Measurements from ENCODE around the gene CASQ2. TPM values are rescaled to one million over a fixed set of nuclear protein-coding genes. Genes with fewer than 3 reads are reported as not detected.

Gene CASQ2
- total and polyA plus RNA-seq, 4 experiments from 2014 or later = not detected

- H3K27me3 ChIP-seq (ENCODE audit: insufficient read depth, low read length) = no peaks in the 10 kb centered on the region
- POLR2A ChIA-PET (ENCODE audit: partially characterized antibody) = no interaction called here
- H3K9me3 ChIP-seq (ENCODE audit: control insufficient read depth in 1 of 2, low read length in 2 of 2) = no peaks in the 10 kb centered on the region
- H3K4me3 ChIP-seq (ENCODE audit: low read length in 2 of 2) = no peak overlapping the region
- H3K4me1 Mint-ChIP-seq = no peaks in the 10 kb centered on the region
- peaks cover 0 to 4% (median 1%) of the 10 kb centered on the region in 8 donors for H3K9me3 Mint-ChIP-seq
- H3K4me1 ChIP-seq (ENCODE audit: insufficient read depth, low read length) = no peaks in the 10 kb centered on the region
- no peak overlapping the region for H3K4me3 Mint-ChIP-seq
- no peaks in the 10 kb centered on the region for H3K36me3 Mint-ChIP-seq
- intact Hi-C loops (cut with micrococcal nuclease) = no loop called here
- DNase-seq = no peak
- peaks cover 13 to 27% of the 10 kb centered on the region in 2 donors for H3K27me3 Mint-ChIP-seq
- CTCF ChIA-PET (ENCODE audit: partially characterized antibody) = no interaction called here
- H3K27ac ChIP-seq (ENCODE audit: low read depth, low read length) = no peak overlapping the region
- H3K27ac Mint-ChIP-seq = no peak overlapping the region
- no peaks in the 10 kb centered on the region for H3K36me3 ChIP-seq (ENCODE audit: insufficient read depth, low read length)
Measured at GRCh38 chr1:115753830-115754229, 14.7 kb downstream of the CASQ2 start.

- POLR2A ChIA-PET (ENCODE audit: partially characterized antibody) = no interaction called here
- no peaks in the 10 kb centered on the region for H3K9me3 Mint-ChIP-seq
- no peaks in the 10 kb centered on the region for H3K27me3 ChIP-seq (ENCODE audit: insufficient read depth, low read length)
- H3K27me3 Mint-ChIP-seq = peaks cover 14 to 29% of the 10 kb centered on the region in 2 donors
- no peaks in the 10 kb centered on the region for H3K9me3 ChIP-seq (ENCODE audit: control insufficient read depth in 1 of 2, low read length in 2 of 2)
- CTCF ChIA-PET (ENCODE audit: partially characterized antibody) = no interaction called here
- H3K36me3 ChIP-seq (ENCODE audit: insufficient read depth, low read length) = no peaks in the 10 kb centered on the region
- no peak overlapping the region for H3K27ac ChIP-seq (ENCODE audit: low read depth, low read length)
- no peak for DNase-seq
- no peak overlapping the region for H3K27ac Mint-ChIP-seq
- H3K36me3 Mint-ChIP-seq = no peaks in the 10 kb centered on the region
- H3K4me3 Mint-ChIP-seq = no peak overlapping the region
- intact Hi-C loops (cut with micrococcal nuclease) = no loop called here
- no peak overlapping the region for H3K4me3 ChIP-seq (ENCODE audit: low read length in 2 of 2)
- no peaks in the 10 kb centered on the region for H3K4me1 ChIP-seq (ENCODE audit: insufficient read depth, low read length)
- no peaks in the 10 kb centered on the region for H3K4me1 Mint-ChIP-seq
Measured at GRCh38 chr1:115753361-115753760, 15.2 kb downstream of the CASQ2 start.

- Mint-ChIP-seq H3K36me3 (no peaks in the 10 kb centered on the region), H3K9me3 (no peaks in the 10 kb centered on the region), H3K27ac (no peak overlapping the region), H3K27me3 (peaks cover 15 to 25% of the 10 kb centered on the region in 2 donors), H3K4me1 (no peaks in the 10 kb centered on the region), H3K4me3 (no peak overlapping the region)
- H3K4me3 ChIP-seq (ENCODE audit: low read length in 2 of 2) = no peak overlapping the region
- no peaks in the 10 kb centered on the region for H3K9me3 ChIP-seq (ENCODE audit: control insufficient read depth in 1 of 2, low read length in 2 of 2)
- intact Hi-C loops (cut with micrococcal nuclease) = no loop called here
- ChIA-PET POLR2A (ENCODE audit: partially characterized antibody) (no interaction called here), CTCF (ENCODE audit: partially characterized antibody) (no interaction called here)
- no peak overlapping the region for H3K27ac ChIP-seq (ENCODE audit: low read depth, low read length)
- H3K4me1 ChIP-seq (ENCODE audit: insufficient read depth, low read length) = no peaks in the 10 kb centered on the region
- no peaks in the 10 kb centered on the region for H3K36me3 ChIP-seq (ENCODE audit: insufficient read depth, low read length)
- no peaks in the 10 kb centered on the region for H3K27me3 ChIP-seq (ENCODE audit: insufficient read depth, low read length)
- DNase-seq = no peak
Measured at GRCh38 chr1:115748401-115749150, 19.9 kb downstream of the CASQ2 start.

GRCh38 chr1:115746021-115746690 lies 22.4 kb downstream of the CASQ2 start:
- no peaks in the 10 kb centered on the region for H3K4me1 ChIP-seq (ENCODE audit: insufficient read depth, low read length)
- no peaks in the 10 kb centered on the region for H3K9me3 ChIP-seq (ENCODE audit: control insufficient read depth in 1 of 2, low read length in 2 of 2)
- no peaks in the 10 kb centered on the region for H3K27me3 ChIP-seq (ENCODE audit: insufficient read depth, low read length)
- CTCF ChIA-PET (ENCODE audit: partially characterized antibody) = no interaction called here
- H3K27me3 Mint-ChIP-seq = peaks cover 5 to 12% of the 10 kb centered on the region in 2 donors
- POLR2A ChIA-PET (ENCODE audit: partially characterized antibody) = no interaction called here
- H3K4me1 Mint-ChIP-seq = no peaks in the 10 kb centered on the region
- no peaks in the 10 kb centered on the region for H3K9me3 Mint-ChIP-seq
- no peaks in the 10 kb centered on the region for H3K36me3 ChIP-seq (ENCODE audit: insufficient read depth, low read length)
- no peaks in the 10 kb centered on the region for H3K36me3 Mint-ChIP-seq
- H3K4me3 ChIP-seq (ENCODE audit: low read length in 2 of 2) = no peak overlapping the region
- no peak overlapping the region for H3K27ac ChIP-seq (ENCODE audit: low read depth, low read length)
- DNase-seq = no peak
- H3K4me3 Mint-ChIP-seq = no peak overlapping the region
- intact Hi-C loops (cut with micrococcal nuclease) = no loop called here
- H3K27ac Mint-ChIP-seq = no peak overlapping the region

- H3K27me3 ChIP-seq (ENCODE audit: insufficient read depth, low read length) = no peaks in the 10 kb centered on the region
- H3K4me1 ChIP-seq (ENCODE audit: insufficient read depth, low read length) = no peaks in the 10 kb centered on the region
- no peak overlapping the region for H3K27ac Mint-ChIP-seq
- no peak for DNase-seq
- H3K9me3 Mint-ChIP-seq = no peaks in the 10 kb centered on the region
- H3K4me3 Mint-ChIP-seq = no peak overlapping the region
- H3K36me3 Mint-ChIP-seq = no peaks in the 10 kb centered on the region
- H3K27me3 Mint-ChIP-seq = peaks cover 7 to 8% of the 10 kb centered on the region in 2 donors
- POLR2A ChIA-PET (ENCODE audit: partially characterized antibody) = no interaction called here
- no peak overlapping the region for H3K4me3 ChIP-seq (ENCODE audit: low read length in 2 of 2)
- no peaks in the 10 kb centered on the region for H3K4me1 Mint-ChIP-seq
- no peaks in the 10 kb centered on the region for H3K36me3 ChIP-seq (ENCODE audit: insufficient read depth, low read length)
- intact Hi-C loops (cut with micrococcal nuclease) = no loop called here
- no peak overlapping the region for H3K27ac ChIP-seq (ENCODE audit: low read depth, low read length)
- CTCF ChIA-PET (ENCODE audit: partially characterized antibody) = interaction anchor here (1.1 kb wide), 1 partner anchor 38 kb away, joined by 3 read pairs; no protein-coding TSS in a partner anchor
- no peaks in the 10 kb centered on the region for H3K9me3 ChIP-seq (ENCODE audit: control insufficient read depth in 1 of 2, low read length in 2 of 2)
Measured at GRCh38 chr1:115744646-115745275, 23.8 kb downstream of the CASQ2 start.

- H3K36me3 Mint-ChIP-seq = no peaks in the 10 kb centered on the region
- H3K9me3 ChIP-seq (ENCODE audit: control insufficient read depth in 1 of 2, low read length in 2 of 2) = no peaks in the 10 kb centered on the region
- intact Hi-C loops (cut with micrococcal nuclease) = no loop called here
- no peaks in the 10 kb centered on the region for H3K36me3 ChIP-seq (ENCODE audit: insufficient read depth, low read length)
- no peaks in the 10 kb centered on the region for H3K27me3 ChIP-seq (ENCODE audit: insufficient read depth, low read length)
- no peaks in the 10 kb centered on the region for H3K4me1 Mint-ChIP-seq
- H3K27ac ChIP-seq (ENCODE audit: low read depth, low read length) = no peak overlapping the region
- H3K4me1 ChIP-seq (ENCODE audit: insufficient read depth, low read length) = no peaks in the 10 kb centered on the region
- peaks cover 4 to 5% of the 10 kb centered on the region in 2 donors for H3K27me3 Mint-ChIP-seq
- H3K27ac Mint-ChIP-seq = peak overlapping the region in 1 of 7 donors; percentile 28
- no peak for DNase-seq
- ChIA-PET POLR2A (ENCODE audit: partially characterized antibody) (no interaction called here), CTCF (ENCODE audit: partially characterized antibody) (interaction anchor here (0.9 kb wide), 1 partner anchor 9 kb away, joined by 3 read pairs; no protein-coding TSS in a partner anchor)
- no peak overlapping the region for H3K4me3 ChIP-seq (ENCODE audit: low read length in 2 of 2)
- H3K9me3 Mint-ChIP-seq = no peaks in the 10 kb centered on the region
- H3K4me3 Mint-ChIP-seq = no peak overlapping the region
Measured at GRCh38 chr1:115740811-115741210, 27.7 kb downstream of the CASQ2 start.

- no peak overlapping the region for H3K27ac ChIP-seq (ENCODE audit: low read depth, low read length)
Measured at GRCh38 chr1:115732316-115732715, 36.2 kb downstream of the CASQ2 start.

More at GRCh38 chr1:115732316-115732715, 36.2 kb downstream of the CASQ2 start:
- DNase-seq = no peak
- H3K9me3 Mint-ChIP-seq = no peaks in the 10 kb centered on the region
- no peaks in the 10 kb centered on the region for H3K36me3 Mint-ChIP-seq
- H3K36me3 ChIP-seq (ENCODE audit: insufficient read depth, low read length) = no peaks in the 10 kb centered on the region
- H3K4me1 Mint-ChIP-seq = no peaks in the 10 kb centered on the region
- no peaks in the 10 kb centered on the region for H3K9me3 ChIP-seq (ENCODE audit: control insufficient read depth in 1 of 2, low read length in 2 of 2)
- ChIA-PET POLR2A (ENCODE audit: partially characterized antibody) (no interaction called here), CTCF (ENCODE audit: partially characterized antibody) (interaction anchor here (1.1 kb wide), 1 partner anchor 8 kb away, joined by 3 read pairs; no protein-coding TSS in a partner anchor)
- H3K27ac Mint-ChIP-seq = no peak overlapping the region
- peaks cover 0 to 5% of the 10 kb centered on the region in 2 donors for H3K27me3 Mint-ChIP-seq
- H3K4me3 Mint-ChIP-seq = no peak overlapping the region
- no peaks in the 10 kb centered on the region for H3K4me1 ChIP-seq (ENCODE audit: insufficient read depth, low read length)
- no peaks in the 10 kb centered on the region for H3K27me3 ChIP-seq (ENCODE audit: insufficient read depth, low read length)
- no peak overlapping the region for H3K4me3 ChIP-seq (ENCODE audit: low read length in 2 of 2)
- intact Hi-C loops (cut with micrococcal nuclease) = no loop called here

Data from CD4-positive, alpha-beta memory T cell (primary cell).